NT2/D1 (cell line): ENCODE measurements around the gene NDUFC2.
"Not testable (repeated sequence)": the region's sequence is repeated elsewhere in the genome, so short reads cannot be mapped to it uniquely, and the experiment has no call there.

Experiments used
- DNase-seq: peaks from one replicate; pipeline ENCODE4 v3.0.0-alpha.2; 2011; ENCODE audit warnings: low read depth, low spot score
- H3K27me3 ChIP-seq: 2 replicates; pipeline ENCODE4 v1.6.0; 2011; ENCODE audit warnings: mild to moderate bottlenecking; ENCODE audit not compliant: insufficient read length, insufficient read depth
- H3K36me3 ChIP-seq: 2 replicates; pipeline ENCODE4 v1.6.1; 2011; ENCODE audit warnings: mild to moderate bottlenecking, low read length, mixed read lengths; ENCODE audit not compliant: insufficient read depth, insufficient read length
- H3K4me1 ChIP-seq: 2 replicates; pipeline ENCODE4 v1.5.1; 2011; ENCODE audit not compliant: insufficient read depth, insufficient read length
- H3K4me3 ChIP-seq: 2 replicates; pipeline ENCODE4 v1.5.1; 2011; ENCODE audit warnings: low read depth; ENCODE audit not compliant: insufficient read length
- H3K9ac ChIP-seq: 2 replicates; pipeline ENCODE4 v1.6.0; 2011; ENCODE audit warnings: low read depth; ENCODE audit not compliant: insufficient read length
- H3K9me3 ChIP-seq: 2 replicates; pipeline ENCODE4 v1.5.1; 2011; ENCODE audit warnings: mild to moderate bottlenecking, low read length; ENCODE audit not compliant: insufficient read depth
- SUZ12 ChIP-seq: IDR thresholded peaks from 2 replicates; pipeline ENCODE4 v1.6.1; 2011; ENCODE audit not compliant: insufficient read length, insufficient read depth; ENCODE audit errors: extremely low read depth
- YY1 ChIP-seq: IDR thresholded peaks from 2 replicates; pipeline ENCODE4 v1.6.1; 2011; ENCODE audit not compliant: insufficient read length, insufficient read depth
- ZNF274 ChIP-seq: IDR thresholded peaks from 2 replicates; pipeline ENCODE4 v1.6.1; 2011; ENCODE audit warnings: mild to moderate bottlenecking, low read depth, low read length

The NDUFC2 gene

DNA sequence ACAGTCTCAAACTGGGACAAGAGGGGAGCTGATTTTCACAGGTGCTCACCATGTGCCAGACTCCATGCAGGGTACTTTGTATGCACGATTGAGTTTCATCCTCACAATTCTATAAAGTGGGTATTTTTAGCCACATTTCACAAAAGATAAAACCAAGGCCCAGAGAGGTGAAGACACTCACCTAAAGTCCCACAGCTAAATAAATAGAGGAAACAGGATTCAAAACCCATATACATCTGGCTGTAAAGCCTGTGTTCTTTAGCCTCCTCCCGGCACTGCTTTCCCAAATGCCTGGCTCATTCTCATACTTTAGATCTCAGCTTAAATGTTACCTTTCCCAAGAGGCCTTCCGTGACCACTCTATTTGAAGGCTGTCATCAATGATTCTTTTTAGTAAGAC is 43.3 kb downstream of the NDUFC2 start:
- H3K4me3 ChIP-seq: no peak overlapping the region
- H3K4me1 ChIP-seq: no peaks in the 10 kb centered on the region
- no peak for TF ChIP-seq SUZ12
- no peak for TF ChIP-seq ZNF274
- no peak for TF ChIP-seq YY1
- no peaks in the 10 kb centered on the region for H3K27me3 ChIP-seq
- H3K36me3 ChIP-seq: no peaks in the 10 kb centered on the region
- DNase-seq: no peak
- no peak overlapping the region for H3K9ac ChIP-seq
- H3K9me3 ChIP-seq: no peaks in the 10 kb centered on the region

DNA sequence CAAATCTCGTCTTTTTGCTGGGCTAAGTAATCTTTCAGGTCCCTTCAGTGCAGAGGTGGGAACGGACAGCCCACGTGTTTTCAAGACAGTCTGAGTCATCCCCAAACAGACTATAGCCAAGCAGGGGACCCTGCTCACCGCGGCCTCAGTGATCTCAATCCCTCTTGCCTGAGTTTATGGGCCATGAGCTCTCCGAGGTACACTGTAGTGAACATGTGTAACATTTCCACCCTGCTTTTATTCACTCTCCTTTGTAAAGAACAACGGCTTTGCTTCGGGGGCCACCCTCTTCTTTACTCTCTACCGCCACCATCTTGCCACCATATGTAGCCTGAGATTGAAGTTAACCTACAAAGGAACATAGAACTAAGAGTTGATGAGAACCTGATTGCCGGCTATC is 45.0 kb downstream of the NDUFC2 start:
- no peak for TF ChIP-seq YY1
- no peak for TF ChIP-seq SUZ12
- TF ChIP-seq ZNF274: no peak
- no peak overlapping the region for H3K9ac ChIP-seq
- no peaks in the 10 kb centered on the region for H3K27me3 ChIP-seq
- no peaks in the 10 kb centered on the region for H3K36me3 ChIP-seq
- H3K4me1 ChIP-seq: peaks cover 5% of the 10 kb centered on the region
- no peak for DNase-seq
- no peak overlapping the region for H3K4me3 ChIP-seq
- no peaks in the 10 kb centered on the region for H3K9me3 ChIP-seq

DNA sequence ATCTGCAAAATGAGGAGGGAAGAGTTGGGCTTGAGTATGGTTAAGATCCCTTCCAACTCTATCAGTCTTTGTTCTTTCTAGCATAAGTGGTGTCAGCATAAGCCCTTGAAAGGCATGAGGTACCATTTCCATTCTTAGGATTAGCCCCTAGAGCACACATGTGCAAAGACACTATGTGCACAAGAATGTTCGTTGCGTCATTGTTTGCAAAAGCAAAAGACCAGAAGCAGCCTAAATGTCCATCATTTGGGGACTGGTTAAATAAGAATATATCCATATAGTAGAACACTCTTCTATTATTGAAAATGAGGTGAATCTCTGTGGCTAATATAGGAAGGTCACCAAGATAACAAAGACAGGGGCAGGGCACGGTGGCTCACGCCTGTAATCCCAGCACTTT is 46.6 kb downstream of the NDUFC2 start:
- no peaks in the 10 kb centered on the region for H3K27me3 ChIP-seq
- H3K9me3 ChIP-seq: no peaks in the 10 kb centered on the region
- H3K9ac ChIP-seq: no peak overlapping the region
- DNase-seq: no peak
- TF ChIP-seq SUZ12 (no peak), YY1 (no peak), ZNF274 (no peak)
- no peak overlapping the region for H3K4me3 ChIP-seq
- no peaks in the 10 kb centered on the region for H3K36me3 ChIP-seq
- H3K4me1 ChIP-seq: peaks cover 5% of the 10 kb centered on the region

DNA sequence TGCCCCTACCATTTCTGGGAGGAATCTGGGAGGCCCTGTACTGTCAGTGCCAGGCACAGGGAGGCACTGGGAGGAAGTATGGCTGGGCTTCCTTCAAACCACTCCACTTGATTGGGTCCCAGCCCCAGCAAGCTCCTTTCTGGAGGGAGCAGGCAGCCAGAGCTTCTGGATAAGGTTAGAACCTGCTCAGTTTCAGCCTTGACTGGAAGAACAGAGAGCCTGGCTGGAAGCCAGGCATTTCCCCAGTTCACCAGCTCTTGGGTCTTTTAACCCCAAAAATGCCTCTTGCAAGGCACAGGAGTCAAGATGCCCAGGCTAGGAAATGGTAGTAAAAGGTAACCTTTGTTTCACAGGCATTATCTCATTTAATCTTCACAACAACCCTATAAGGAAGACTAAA is 47.6 kb downstream of the NDUFC2 start:
- no peak overlapping the region for H3K4me3 ChIP-seq
- peaks cover 5% of the 10 kb centered on the region for H3K4me1 ChIP-seq
- H3K9ac ChIP-seq: no peak overlapping the region
- TF ChIP-seq SUZ12 (no peak), ZNF274 (no peak), YY1 (no peak)
- no peaks in the 10 kb centered on the region for H3K36me3 ChIP-seq
- H3K27me3 ChIP-seq: no peaks in the 10 kb centered on the region
- DNase-seq: no peak
- H3K9me3 ChIP-seq: no peaks in the 10 kb centered on the region

DNA sequence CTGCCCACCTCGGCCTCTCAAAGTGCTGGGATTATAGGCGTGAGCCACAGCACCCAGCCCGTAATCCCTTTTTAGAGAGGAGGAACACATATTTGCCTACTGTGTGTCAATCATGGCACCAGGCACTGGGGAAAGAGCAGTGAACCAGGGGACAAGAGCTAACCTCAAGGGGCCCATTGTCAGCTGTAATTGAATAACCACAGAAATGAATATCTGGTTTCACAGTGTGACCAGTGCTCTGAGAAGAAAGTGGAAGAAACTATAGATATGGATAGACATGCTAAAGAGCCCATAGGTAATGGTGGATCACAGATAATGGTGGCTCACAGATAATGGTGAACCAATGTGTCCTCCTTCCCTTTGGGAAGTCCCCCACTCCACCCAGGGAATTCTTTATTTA is 48.0 kb downstream of the NDUFC2 start:
- TF ChIP-seq ZNF274: no peak
- TF ChIP-seq SUZ12: no peak
- no peak for TF ChIP-seq YY1
- Histone ChIP-seq H3K9ac (no peak overlapping the region), H3K4me1 (peaks cover 5% of the 10 kb centered on the region), H3K4me3 (no peak overlapping the region), H3K36me3 (no peaks in the 10 kb centered on the region), H3K9me3 (no peaks in the 10 kb centered on the region), H3K27me3 (no peaks in the 10 kb centered on the region)
- DNase-seq: no peak

DNA sequence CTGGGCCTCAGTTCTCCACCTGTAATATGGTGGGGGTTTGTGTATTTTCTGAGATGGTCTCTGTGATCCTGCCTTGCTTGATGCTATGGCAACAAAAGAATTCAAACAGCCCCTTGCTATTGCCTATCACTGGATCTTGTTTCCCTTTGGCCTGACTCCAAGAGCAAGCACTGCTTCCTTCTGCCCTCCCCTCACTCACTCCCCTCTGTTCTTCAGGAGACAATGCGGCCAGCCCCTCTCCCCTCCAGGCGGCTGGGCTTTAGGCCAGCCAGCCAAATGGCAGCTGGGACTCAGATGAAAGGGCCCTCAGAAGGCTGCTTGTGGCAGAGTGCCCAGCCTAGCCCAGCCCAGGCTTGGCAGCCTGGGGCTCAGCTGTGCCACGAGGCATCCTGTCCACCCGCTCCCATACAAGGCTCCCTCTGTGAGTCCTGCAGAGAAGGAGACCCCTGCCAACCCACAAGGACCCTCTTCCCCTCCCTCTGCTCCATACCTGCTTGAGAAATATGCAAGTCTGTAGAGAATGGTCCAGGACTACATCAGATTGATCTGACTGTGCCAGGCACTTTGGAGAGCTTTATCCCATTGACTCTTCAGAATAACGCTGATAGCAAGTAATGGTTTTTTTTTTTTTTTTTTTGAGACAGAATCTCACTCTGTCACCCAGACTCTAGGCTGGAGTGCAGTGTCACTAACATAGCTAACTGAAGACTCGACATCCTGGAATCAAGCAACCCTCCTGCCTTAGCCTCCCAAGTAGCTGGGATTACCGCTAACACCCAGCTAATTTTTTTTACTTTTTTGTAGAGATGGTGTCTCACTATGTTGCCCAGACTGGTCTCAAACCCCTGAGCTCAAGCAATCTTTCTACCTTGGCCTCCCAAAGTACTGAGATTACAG is 49.0 kb downstream of the NDUFC2 start:
- peak; percentile 23 for DNase-seq
- Histone ChIP-seq H3K9ac (no peak overlapping the region), H3K9me3 (no peaks in the 10 kb centered on the region), H3K36me3 (no peaks in the 10 kb centered on the region), H3K27me3 (no peaks in the 10 kb centered on the region), H3K4me1 (peaks cover 5% of the 10 kb centered on the region), H3K4me3 (no peak overlapping the region)
- TF ChIP-seq ZNF274 (no peak), SUZ12 (no peak), YY1 (no peak)

DNA sequence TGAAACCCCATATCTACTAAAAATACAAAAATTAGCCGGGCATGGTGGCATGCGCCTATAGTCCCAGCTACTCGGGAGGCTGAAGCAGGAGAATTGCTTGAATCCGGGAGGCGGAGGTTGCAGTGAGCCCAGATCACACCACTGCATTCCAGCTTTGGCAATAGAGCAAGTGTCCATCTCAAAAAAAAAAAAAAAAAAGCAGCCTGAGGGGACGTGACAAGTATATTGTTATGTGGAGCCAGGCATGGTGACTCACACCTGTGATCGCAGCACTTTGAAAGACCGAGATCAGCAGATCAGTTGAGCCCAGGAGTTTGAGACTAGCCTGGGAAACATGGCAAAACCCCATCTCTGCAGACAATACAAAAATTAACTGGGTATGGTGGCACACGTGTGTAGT is 51.2 kb downstream of the NDUFC2 start:
- H3K9me3 ChIP-seq, H3K36me3 ChIP-seq, H3K4me3 ChIP-seq, DNase-seq, H3K9ac ChIP-seq, H3K4me1 ChIP-seq, H3K27me3 ChIP-seq: not testable (repeated sequence)
